GM19397 (cell line): ENCODE results near the gene CPT1C.

Source experiments
- ATAC-seq: cut with Tn5 transposase; IDR thresholded peaks from one replicate; pipeline ENCODE4 v1.9.1; 2021; ENCODE audit warnings: mild to moderate bottlenecking, moderate library complexity; ENCODE audit not compliant: unreplicated experiment

CPT1C gene

GRCh38 chr19:49660338-49660961, 30.5 kb upstream of the CPT1C start:
- ATAC-seq = no peak

- no peak for ATAC-seq
Measured at GRCh38 chr19:49662011-49662410, 28.9 kb upstream of the CPT1C start.

- ATAC-seq = no peak
Measured at GRCh38 chr19:49663224-49663623, 27.7 kb upstream of the CPT1C start.

- peak; percentile 48 for ATAC-seq
Measured at GRCh38 chr19:49664171-49665035, 26.5 kb upstream of the CPT1C start.

GRCh38 chr19:49665036-49665350, 25.9 kb upstream of the CPT1C start:
- no peak for ATAC-seq

- peak; percentile 77 for ATAC-seq
Measured at GRCh38 chr19:49665351-49666119, 25.4 kb upstream of the CPT1C start, which contains the start of the genes BCL2L12 and IRF3. TSS of gene BCL2L12 (plus strand) at chr19:49665933. CDS start at chr19:49666693, 760 bp downstream. TSS of gene IRF3 (minus strand) at chr19:49665857. CDS start at chr19:49664838, 1,019 bp downstream.

GRCh38 chr19:49666120-49666444, 24.8 kb upstream of the CPT1C start:
- no peak for ATAC-seq

GRCh38 chr19:49667473-49667872, 23.4 kb upstream of the CPT1C start:
- ATAC-seq = no peak

- ATAC-seq = no peak
Measured at GRCh38 chr19:49669516-49669915, 21.4 kb upstream of the CPT1C start.

GRCh38 chr19:49672131-49672919, 18.6 kb upstream of the CPT1C start:
- ATAC-seq = no peak

GRCh38 chr19:49676136-49676783, 14.7 kb upstream of the CPT1C start:
- peak; percentile 18 for ATAC-seq

GRCh38 chr19:49676784-49677230, 14.1 kb upstream of the CPT1C start:
- ATAC-seq = peak; percentile 71

GRCh38 chr19:49677231-49677900, 13.6 kb upstream of the CPT1C start, which contains the start of gene PRMT1:
TSS of gene PRMT1 (plus strand) at chr19:49677271. CDS start at chr19:49677281, 10 bp downstream.
- peak; percentile 18 for ATAC-seq

- ATAC-seq = no peak
Measured at GRCh38 chr19:49677901-49678674, 12.8 kb upstream of the CPT1C start.

GRCh38 chr19:49678985-49679770, 11.7 kb upstream of the CPT1C start:
- no peak for ATAC-seq

GRCh38 chr19:49679771-49680413, 11.0 kb upstream of the CPT1C start:
- ATAC-seq = no peak
